CD4-positive, alpha-beta T cell treated with Interleukin-12 subunit alpha and Interleukin-12 subunit beta, for 1 hour (primary cell): ENCODE measurements around the gene AATK.

Source experiments
- DNase-seq: peaks from one replicate; pipeline ENCODE4 v3.0.0-alpha.2; 2020

AATK gene

GRCh38 chr17:81196505-81197408, 30.7 kb upstream of the AATK start:
- DNase-seq: no peak

- DNase-seq: no peak
These were observed 30.0 kb upstream of the AATK start for GRCh38 chr17:81195941-81196495.

DNA sequence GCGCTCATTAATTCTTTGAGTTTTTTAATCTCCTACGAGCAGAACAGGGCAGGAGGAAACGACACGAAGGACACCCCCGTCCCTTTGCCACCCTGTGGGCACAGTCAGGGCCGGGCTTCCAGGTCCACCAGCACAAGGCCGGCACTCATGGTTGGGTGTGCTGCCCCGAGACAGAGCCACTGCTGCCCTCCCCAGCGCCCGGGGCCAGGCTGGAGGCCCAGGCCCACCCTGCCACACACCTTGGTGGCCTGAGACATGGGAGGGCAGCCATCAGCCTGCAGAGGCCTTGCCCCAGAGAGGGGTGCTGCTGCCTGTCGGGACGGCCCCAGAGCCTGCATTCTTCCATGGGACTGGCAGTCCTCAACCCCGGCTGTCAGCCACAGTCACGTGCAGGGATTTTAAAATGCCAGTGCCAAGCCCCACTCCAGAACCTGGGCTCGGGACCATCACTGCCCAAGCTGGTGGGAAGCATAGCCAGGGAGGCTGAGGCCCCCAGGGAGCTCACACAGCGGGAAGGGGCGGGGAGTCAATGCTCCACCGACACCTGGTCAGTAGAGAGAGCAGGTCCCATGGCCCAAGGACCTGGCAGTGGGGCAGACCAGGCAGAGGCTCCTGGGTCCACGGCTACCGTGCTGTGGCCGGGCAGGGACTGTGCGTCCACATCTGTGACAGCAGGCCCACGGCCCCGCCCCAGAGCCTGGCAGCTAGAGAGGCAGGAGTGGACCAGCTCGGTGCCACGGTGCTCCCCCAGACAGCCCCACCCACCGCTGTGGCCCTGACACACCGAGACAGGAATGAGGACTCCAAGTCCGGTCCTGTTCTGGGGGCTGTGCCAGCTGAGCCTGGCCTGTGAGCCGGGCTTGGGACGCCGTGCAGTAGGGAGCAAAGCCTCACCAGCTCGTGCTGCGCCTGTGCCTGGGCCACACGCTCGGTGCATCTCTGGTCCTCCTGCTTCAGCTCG, 29.2 kb upstream of the AATK start:
- no peak for DNase-seq

GRCh38 chr17:81194225-81194760, 28.3 kb upstream of the AATK start:
- no peak for DNase-seq

DNA sequence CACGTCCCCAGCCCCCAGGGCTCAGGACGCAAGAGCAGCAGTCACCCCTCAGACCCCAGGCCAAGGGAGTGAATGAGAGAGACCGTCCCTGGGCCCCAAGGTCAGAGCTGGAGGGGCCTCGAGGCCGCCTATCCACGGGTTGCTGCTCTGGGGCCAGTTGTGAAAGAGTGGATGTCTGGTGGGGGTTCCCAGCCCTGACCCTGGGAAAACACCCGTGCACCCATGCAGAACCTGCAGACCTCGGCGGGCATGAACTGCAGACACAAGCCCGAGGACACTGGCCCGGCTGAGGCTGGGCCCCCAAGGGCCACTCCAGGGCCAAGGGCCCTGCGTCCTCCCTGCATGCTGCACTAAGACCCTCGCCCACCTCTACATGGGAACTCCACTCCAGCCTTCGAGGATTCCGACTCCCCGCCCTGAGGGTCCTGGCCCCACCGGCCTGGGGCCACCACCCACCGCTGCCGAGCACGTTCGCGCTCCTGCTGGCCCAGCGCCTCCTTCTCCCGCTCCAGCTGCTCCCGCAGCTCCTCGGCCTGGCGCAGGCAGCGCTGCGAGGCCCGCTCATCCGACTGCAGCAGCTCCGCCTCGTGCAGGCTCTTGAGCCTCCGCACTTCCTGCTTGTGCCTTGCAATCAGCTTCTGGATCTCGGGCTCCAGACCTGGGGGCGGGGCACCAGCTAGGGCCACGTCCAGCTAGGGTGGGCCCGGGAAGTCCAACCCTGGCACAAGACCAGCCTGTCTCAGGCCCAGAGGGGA, 27.6 kb upstream of the AATK start:
- no peak for DNase-seq

DNA sequence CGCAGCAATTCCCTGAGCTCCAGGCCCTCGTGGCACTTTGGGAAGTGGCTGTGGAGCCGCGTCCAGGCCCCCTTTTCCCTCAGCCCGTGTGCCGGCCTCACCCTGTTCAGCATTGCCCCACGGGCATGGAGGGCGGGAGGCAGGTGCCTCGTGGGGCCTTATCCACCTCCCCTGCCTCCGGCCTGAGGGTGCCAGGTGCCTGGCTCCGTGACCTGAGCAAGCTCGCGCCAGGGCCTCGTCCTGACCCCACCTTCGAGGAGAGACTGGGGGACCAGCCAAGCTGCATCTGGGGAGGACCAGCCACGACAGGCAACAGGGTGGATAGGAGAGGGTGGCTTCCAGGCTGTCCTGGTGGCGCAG, 27.0 kb upstream of the AATK start:
- DNase-seq: no peak

DNA sequence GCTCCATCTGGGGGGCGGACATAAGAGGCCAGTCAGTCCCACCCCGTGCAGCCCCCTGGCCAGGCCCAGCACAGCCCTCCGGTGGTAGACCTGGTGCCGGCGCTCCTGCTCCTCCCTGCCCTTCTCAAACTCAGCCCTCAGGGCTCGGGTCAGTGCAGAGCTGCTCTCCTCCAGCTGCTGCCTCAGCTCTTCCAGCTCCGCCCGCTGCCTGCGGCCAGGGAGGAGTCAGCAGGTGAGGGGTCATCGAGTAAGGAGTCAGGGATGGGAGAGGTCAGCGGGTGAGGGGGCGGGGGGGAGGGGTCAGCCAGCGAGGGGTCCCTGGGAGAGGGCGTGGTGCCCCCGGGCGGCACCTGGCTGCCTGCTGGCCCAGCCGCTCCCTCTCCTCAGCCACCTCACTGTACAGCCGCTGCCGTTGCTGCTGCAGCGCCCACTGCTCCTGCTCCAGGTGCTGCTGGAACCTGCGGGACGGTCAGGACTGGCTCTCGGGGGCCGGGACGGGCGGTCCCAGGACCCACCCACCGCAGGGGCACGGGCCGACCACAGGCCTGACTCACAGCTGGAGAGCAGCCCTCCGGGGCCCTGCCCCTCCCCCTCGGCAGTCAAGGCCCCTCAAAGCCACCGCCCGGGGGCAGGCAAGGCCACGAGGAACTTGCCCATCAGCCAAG, 26.5 kb upstream of the AATK start:
- DNase-seq: no peak

DNA sequence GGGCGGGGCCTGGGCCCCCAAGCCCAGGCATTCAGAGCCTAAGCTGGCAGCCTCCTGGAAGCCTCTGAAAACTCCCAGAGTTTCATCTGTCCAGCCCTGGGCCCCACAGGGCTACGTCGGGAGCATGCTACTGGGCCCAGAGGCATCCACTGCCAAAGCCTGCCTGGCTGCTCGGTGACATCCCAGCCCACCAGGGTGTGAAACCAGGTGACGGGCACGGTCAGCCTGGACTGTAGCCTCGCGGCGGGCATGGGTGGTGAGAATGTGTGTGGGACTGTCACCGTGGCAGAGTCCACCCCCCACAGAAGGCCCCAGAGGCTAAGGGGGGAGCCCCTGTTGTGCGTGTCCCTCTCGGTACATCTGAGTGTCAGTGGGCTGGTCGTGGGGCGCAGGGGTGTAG, 25.6 kb upstream of the AATK start:
- no peak for DNase-seq

- no peak for DNase-seq
These were observed 25.1 kb upstream of the AATK start for GRCh38 chr17:81191116-81191515.

GRCh38 chr17:81190591-81190990, 24.6 kb upstream of the AATK start:
- DNase-seq: no peak

DNA sequence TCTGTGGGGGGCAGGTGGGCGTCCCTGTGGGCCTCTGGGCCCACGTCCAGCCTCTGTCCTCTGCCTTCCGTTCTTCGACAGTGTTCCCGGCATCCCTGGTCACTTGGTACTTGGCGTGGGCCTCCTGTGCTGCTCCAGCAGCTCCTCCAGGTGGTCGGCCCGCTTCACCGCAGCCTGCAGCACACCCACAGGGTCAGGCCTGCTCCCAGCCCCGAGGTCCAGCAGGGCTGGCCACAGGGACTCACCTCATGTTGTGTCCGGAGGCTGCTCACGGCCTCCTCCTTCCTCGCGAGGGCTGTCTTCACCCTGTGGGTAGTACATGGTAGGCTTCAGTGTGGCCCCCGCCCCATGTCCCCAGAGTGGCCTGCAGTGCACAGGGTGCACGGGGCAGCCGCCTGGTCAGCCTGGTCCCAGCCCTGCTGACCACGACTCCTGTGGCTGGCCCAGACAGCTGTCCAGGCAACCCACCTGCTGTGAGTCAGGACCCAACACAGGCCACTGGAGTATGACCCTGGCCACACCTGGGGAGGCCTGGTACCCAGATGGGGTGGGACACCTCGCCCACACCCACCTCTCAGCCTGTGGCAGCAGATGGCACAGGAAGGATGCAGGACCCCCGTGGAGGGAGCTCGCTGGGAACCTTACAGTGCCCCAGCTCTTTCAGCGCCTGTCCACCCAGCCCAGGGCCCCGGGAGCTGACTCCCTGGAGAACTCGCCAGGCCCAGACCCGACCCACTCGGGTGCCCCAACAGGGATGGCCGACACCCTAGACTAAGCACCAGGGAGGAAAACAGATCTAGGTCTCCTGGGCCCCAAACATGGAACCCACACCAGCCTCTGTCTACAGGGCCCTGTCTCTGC, 23.9 kb upstream of the AATK start:
- no peak for DNase-seq

GRCh38 chr17:81189016-81189415, 23.0 kb upstream of the AATK start:
- DNase-seq: no peak

- no peak for DNase-seq
These were observed 22.4 kb upstream of the AATK start for GRCh38 chr17:81188491-81188840.

DNA sequence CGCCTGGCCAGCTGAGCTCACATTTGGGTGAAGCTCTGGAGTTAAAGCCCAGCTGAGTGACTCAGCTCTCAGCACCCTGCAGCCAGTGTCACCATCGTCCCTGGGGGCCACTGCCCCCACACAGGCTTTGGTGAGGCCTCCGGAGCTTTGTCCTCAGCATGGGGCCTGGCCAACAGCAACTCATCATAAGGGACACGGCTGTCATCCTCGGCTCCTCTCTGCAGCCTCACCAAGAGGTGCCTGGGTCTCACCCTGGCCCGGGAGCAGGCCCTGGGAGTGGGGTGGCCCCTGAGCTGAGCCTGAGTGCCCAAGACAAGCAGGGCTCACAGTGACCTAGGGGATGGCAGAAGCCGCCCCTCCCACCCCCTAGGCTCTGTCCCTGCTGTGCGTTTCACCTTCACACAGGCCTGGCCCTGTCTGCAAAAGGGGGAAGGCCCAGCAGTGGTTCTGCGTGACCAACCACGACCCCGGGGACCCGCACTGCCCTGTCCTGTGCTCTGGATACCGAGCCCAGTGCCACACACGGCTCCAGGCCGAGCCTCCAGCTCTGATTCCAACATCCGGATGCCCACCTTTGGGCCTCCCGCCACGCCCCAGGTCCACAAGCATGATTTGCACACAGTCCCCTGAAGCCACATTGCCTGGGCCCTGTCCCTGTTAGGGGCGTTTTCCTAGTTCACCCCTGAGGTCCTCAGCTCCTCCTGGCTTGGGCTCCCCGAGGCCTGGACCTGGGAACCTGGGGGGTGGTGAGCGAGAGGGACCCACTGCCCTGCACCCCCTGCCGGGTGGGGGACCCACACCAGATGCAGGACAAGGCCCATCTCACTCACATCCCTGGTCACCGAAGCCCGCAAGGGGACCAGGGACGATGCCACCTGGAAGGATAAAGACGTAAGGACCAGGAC, 21.8 kb upstream of the AATK start:
- DNase-seq: no peak

GRCh38 chr17:81187120-81187519, 21.1 kb upstream of the AATK start:
- DNase-seq: no peak

- DNase-seq: no peak
These were observed 20.2 kb upstream of the AATK start for GRCh38 chr17:81186203-81186602.

GRCh38 chr17:81184555-81184954, 18.5 kb upstream of the AATK start:
- DNase-seq: no peak

DNA sequence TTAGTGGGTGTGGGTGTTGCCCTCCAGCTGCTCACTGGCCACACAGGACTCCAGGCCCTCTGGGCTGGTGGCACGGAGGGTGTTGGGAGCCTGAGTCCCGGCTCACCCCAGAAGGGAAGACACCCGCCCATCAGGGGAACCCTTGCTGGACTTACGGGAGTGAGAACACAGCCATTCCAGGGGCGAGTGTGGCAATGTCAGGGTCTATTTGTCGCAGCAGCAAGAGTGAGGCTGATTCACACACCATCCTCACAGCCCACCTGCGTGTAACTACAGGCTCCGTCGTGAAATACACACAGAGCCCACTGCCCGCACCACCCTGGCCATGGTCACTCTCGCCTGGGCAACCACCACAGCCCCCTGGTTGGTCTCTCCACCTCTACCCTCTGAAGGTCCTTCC, 17.8 kb upstream of the AATK start:
- DNase-seq: no peak

GRCh38 chr17:81183316-81183715, 17.3 kb upstream of the AATK start:
- no peak for DNase-seq

DNA sequence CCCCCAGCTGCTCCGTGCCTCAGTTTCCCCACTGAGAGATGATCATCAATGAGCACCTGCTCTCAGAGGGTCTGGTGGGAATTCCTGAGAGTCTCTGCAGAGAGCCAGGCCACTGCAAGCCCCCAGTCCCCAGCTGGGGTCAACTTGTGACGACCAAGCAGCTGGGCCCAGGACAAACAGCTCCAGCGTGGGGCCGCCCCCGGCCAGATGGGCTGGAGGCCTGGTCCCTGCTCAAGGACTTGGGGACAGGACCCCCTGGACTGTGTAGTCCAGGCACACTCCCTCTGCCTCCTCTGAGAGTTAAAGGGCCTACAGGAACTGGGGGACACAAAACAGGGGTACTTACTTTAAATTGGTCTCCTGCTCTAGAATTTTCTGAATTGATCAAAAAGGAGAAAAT, 16.6 kb upstream of the AATK start:
- DNase-seq: no peak
